Glomerular visceral epithelial cell (primary cell): ENCODE results near the gene HS6ST2.
"Not testable (repeated sequence)": the region's sequence is repeated elsewhere in the genome, so short reads cannot be mapped to it uniquely, and the experiment has no call there.

Experiments
- DNase-seq: peaks from one replicate; pipeline ENCODE4 v3.0.0-alpha.2; 2016; ENCODE audit errors: extremely low spot score

The HS6ST2 gene

GRCh38 chrX:132958091-132958703, at the start of gene HS6ST2:
TSS of gene HS6ST2 (minus strand) at chrX:132958629.
- no peak for DNase-seq

- no peak for DNase-seq
Observed at GRCh38 chrX:133007458-133007857, 49.0 kb upstream of the HS6ST2 start.

- no peak for DNase-seq
Observed at GRCh38 chrX:133005616-133006015, 47.2 kb upstream of the HS6ST2 start.

- peak; percentile 6 for DNase-seq
Observed at GRCh38 chrX:133005042-133005441, 46.6 kb upstream of the HS6ST2 start.

GRCh38 chrX:132999209-132999608, 40.8 kb upstream of the HS6ST2 start:
- DNase-seq = no peak

GRCh38 chrX:132990835-132991234, 32.4 kb upstream of the HS6ST2 start:
- no peak for DNase-seq

- DNase-seq = no peak
Observed at GRCh38 chrX:132986556-132986955, 28.1 kb upstream of the HS6ST2 start.

GRCh38 chrX:132984058-132984650, 25.7 kb upstream of the HS6ST2 start:
- no peak for DNase-seq

GRCh38 chrX:132983496-132983895, 25.1 kb upstream of the HS6ST2 start:
- no peak for DNase-seq

GRCh38 chrX:132980035-132980434, 21.6 kb upstream of the HS6ST2 start:
- DNase-seq = not testable (repeated sequence)

GRCh38 chrX:132968296-132968949, 10.0 kb upstream of the HS6ST2 start:
- DNase-seq = no peak

GRCh38 chrX:132967049-132967448, 8.6 kb upstream of the HS6ST2 start:
- DNase-seq = no peak

GRCh38 chrX:132965461-132965860, 7.0 kb upstream of the HS6ST2 start:
- no peak for DNase-seq

GRCh38 chrX:132961511-132961910, 3.1 kb upstream of the HS6ST2 start:
- DNase-seq = no peak

- no peak for DNase-seq
Observed at GRCh38 chrX:132957211-132958090, 978 bp downstream of the HS6ST2 start.

GRCh38 chrX:132956421-132957210, 1.8 kb downstream of the HS6ST2 start:
- DNase-seq = no peak

GRCh38 chrX:132955690-132956089, 2.7 kb downstream of the HS6ST2 start:
- no peak for DNase-seq

GRCh38 chrX:132954323-132954722, 4.1 kb downstream of the HS6ST2 start:
- DNase-seq = no peak

- DNase-seq = no peak
Observed at GRCh38 chrX:132953354-132953753, 5.1 kb downstream of the HS6ST2 start.

- no peak for DNase-seq
Observed at GRCh38 chrX:132948648-132949260, 9.7 kb downstream of the HS6ST2 start.

GRCh38 chrX:132945055-132945599, 13.3 kb downstream of the HS6ST2 start:
- not testable (repeated sequence) for DNase-seq
